ENCODE data around the gene UGDH. TPM values are rescaled to one million over a fixed set of nuclear protein-coding genes. Genes with fewer than 3 reads are reported as not detected.

Gene UGDH
- total RNA-seq, 4 donors from 2014 or later, result 36.4 to 192 (median 48.9) TPM

GRCh38 chr4:39486221-39486804 is 40.9 kb downstream of the UGDH start:
- intact Hi-C loops (cut with DNase I; ENCODE audit: low total_unique reads), result no loop called here
- Histone ChIP-seq H3K4me1 (no peaks in the 10 kb centered on the region), H3K36me3 (no peaks in the 10 kb centered on the region), H3K27me3 (no peaks in the 10 kb centered on the region), H3K4me3 (no peak overlapping the region), H3K9me3 (no peaks in the 10 kb centered on the region), H3K27ac (no peak overlapping the region)
- DNase-seq, result no peak
- no peak for TF ChIP-seq POLR2A (IDR thresholded peaks at IDR 0.05)
- no peak for TF ChIP-seq CTCF (IDR thresholded peaks at IDR 0.05)

- intact Hi-C loops (cut with DNase I; ENCODE audit: low total_unique reads), result no loop called here
- no peak overlapping the region for H3K27ac ChIP-seq
- H3K9me3 ChIP-seq, result no peaks in the 10 kb centered on the region
- H3K4me1 ChIP-seq, result no peaks in the 10 kb centered on the region
- H3K36me3 ChIP-seq, result no peaks in the 10 kb centered on the region
- DNase-seq, result no peak
- no peak for TF ChIP-seq CTCF (IDR thresholded peaks at IDR 0.05)
- no peak for TF ChIP-seq POLR2A (IDR thresholded peaks at IDR 0.05)
- H3K27me3 ChIP-seq, result no peaks in the 10 kb centered on the region
- H3K4me3 ChIP-seq, result no peak overlapping the region
These were observed 42.5 kb downstream of the UGDH start for GRCh38 chr4:39484582-39485272.

- Histone ChIP-seq H3K27ac (no peak overlapping the region), H3K9me3 (no peaks in the 10 kb centered on the region), H3K36me3 (no peaks in the 10 kb centered on the region), H3K4me1 (no peaks in the 10 kb centered on the region), H3K4me3 (no peak overlapping the region), H3K27me3 (no peaks in the 10 kb centered on the region)
- TF ChIP-seq POLR2A (IDR thresholded peaks at IDR 0.05) (no peak), CTCF (IDR thresholded peaks at IDR 0.05) (no peak)
- intact Hi-C loops (cut with DNase I; ENCODE audit: low total_unique reads), result no loop called here
- DNase-seq, result no peak
These were observed 46.1 kb downstream of the UGDH start for GRCh38 chr4:39480902-39481695.

GRCh38 chr4:39480251-39480650 is 47.0 kb downstream of the UGDH start:
- TF ChIP-seq CTCF (IDR thresholded peaks at IDR 0.05) (no peak), POLR2A (IDR thresholded peaks at IDR 0.05) (no peak)
- no peaks in the 10 kb centered on the region for H3K27me3 ChIP-seq
- H3K27ac ChIP-seq, result no peak overlapping the region
- DNase-seq, result no peak
- no peak overlapping the region for H3K4me3 ChIP-seq
- no peaks in the 10 kb centered on the region for H3K4me1 ChIP-seq
- no peaks in the 10 kb centered on the region for H3K9me3 ChIP-seq
- intact Hi-C loops (cut with DNase I; ENCODE audit: low total_unique reads), result no loop called here
- no peaks in the 10 kb centered on the region for H3K36me3 ChIP-seq
